ENCODE results near the gene APOL4.

DNA sequence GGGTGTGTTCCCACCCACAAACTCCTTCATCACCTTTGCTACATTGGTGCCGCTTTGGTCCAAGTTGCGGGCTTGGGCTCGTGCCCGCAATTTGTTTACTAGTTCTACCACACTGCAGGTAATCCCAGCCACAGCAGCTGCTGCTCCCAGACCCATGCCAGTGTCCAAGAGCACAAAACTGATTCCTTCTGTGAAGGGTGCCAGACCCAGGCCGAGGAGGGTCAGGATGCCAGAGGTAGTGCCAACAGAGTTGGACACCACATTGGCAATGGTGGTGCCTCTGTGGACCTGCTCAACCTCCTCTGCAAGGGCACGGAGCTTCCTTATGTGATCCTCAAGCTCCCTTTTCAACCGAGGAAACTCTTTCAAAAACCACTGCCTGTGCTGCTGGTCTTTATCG, 26.2 kb upstream of the APOL4 start:
- TF ChIP-seq, protein P1, sequence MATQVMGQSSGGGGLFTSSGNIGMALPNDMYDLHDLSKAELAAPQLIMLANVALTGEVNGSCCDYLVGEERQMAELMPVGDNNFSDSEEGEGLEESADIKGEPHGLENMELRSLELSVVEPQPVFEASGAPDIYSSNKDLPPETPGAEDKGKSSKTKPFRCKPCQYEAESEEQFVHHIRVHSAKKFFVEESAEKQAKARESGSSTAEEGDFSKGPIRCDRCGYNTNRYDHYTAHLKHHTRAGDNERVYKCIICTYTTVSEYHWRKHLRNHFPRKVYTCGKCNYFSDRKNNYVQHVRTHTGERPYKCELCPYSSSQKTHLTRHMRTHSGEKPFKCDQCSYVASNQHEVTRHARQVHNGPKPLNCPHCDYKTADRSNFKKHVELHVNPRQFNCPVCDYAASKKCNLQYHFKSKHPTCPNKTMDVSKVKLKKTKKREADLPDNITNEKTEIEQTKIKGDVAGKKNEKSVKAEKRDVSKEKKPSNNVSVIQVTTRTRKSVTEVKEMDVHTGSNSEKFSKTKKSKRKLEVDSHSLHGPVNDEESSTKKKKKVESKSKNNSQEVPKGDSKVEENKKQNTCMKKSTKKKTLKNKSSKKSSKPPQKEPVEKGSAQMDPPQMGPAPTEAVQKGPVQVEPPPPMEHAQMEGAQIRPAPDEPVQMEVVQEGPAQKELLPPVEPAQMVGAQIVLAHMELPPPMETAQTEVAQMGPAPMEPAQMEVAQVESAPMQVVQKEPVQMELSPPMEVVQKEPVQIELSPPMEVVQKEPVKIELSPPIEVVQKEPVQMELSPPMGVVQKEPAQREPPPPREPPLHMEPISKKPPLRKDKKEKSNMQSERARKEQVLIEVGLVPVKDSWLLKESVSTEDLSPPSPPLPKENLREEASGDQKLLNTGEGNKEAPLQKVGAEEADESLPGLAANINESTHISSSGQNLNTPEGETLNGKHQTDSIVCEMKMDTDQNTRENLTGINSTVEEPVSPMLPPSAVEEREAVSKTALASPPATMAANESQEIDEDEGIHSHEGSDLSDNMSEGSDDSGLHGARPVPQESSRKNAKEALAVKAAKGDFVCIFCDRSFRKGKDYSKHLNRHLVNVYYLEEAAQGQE (IDR thresholded peaks at IDR 0.05; ENCODE audit: insufficient replicate concordance, low read depth) = no peak
- TF ChIP-seq POLR2AphosphoS5 (IDR thresholded peaks at IDR 0.05; ENCODE audit: low read depth) = no peak
- TF ChIP-seq, protein P2, sequence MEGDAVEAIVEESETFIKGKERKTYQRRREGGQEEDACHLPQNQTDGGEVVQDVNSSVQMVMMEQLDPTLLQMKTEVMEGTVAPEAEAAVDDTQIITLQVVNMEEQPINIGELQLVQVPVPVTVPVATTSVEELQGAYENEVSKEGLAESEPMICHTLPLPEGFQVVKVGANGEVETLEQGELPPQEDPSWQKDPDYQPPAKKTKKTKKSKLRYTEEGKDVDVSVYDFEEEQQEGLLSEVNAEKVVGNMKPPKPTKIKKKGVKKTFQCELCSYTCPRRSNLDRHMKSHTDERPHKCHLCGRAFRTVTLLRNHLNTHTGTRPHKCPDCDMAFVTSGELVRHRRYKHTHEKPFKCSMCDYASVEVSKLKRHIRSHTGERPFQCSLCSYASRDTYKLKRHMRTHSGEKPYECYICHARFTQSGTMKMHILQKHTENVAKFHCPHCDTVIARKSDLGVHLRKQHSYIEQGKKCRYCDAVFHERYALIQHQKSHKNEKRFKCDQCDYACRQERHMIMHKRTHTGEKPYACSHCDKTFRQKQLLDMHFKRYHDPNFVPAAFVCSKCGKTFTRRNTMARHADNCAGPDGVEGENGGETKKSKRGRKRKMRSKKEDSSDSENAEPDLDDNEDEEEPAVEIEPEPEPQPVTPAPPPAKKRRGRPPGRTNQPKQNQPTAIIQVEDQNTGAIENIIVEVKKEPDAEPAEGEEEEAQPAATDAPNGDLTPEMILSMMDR (IDR thresholded peaks at IDR 0.05; ENCODE audit: insufficient read depth, low read length) = no peak

Measured in HL-60 (cell line).